ENCODE measurements around the gene RPP14.

RPP14 gene

GRCh38 chr3:58292866-58293265 is 13.2 kb upstream of the RPP14 start:
- FAIRE-seq: no peak

- FAIRE-seq: no peak
Measured at GRCh38 chr3:58293516-58293915, 12.5 kb upstream of the RPP14 start.

- FAIRE-seq: no peak
Measured at GRCh38 chr3:58296269-58296668, 9.8 kb upstream of the RPP14 start.

- FAIRE-seq: no peak
Measured at GRCh38 chr3:58296843-58297242, 9.2 kb upstream of the RPP14 start.

- FAIRE-seq: no peak
Measured at GRCh38 chr3:58298190-58298589, 7.9 kb upstream of the RPP14 start.

DNA sequence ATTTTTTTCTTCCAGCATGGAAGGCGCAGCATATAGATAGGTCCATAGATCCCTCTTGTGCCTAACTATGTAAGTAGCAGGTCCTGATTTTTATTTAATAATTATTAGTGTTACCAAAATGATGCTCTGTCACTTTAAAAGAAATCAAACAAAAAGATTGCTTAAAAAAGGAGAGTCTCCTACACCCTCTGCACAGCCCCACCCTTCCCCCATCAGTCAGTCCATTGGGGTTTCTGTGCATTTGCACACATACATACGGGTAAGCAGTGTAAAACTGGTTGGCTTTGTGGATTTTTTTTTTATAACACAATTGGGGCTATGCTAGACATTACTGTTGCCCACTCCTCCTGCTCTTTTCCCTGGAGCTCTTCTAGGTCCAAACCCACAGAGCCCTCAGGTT is 7.0 kb upstream of the RPP14 start:
- FAIRE-seq: no peak

DNA sequence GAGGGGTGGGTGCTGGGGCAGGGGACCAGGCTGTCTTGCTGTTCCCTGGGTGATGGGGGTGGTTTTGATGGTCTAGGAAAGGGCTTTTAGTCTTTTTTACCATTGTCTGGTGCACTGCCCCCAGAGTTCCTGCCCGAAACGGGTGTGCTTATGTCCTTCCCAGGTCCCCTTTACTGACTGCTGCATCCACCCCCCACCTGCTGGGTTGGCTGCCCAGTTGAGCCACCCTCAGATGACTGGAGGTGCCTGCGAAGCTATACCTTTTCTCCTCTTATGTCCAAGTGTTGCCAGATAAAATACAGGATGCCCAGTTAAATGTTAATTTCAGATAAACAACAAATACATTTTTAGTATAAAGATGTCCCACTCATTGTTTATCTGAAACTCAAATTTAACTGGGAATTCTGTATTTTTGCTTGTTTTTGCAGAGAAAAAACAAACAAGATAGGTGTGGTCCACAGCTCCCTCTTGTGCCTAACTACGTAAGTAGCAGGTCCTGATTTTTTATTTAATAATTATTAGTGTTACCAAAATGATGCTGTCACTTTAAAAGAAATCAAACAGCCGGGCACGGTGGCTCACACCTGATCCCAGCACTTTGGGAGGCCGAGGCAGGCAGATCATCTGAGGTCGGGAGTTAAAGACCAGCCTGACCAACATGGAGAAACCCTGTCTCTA is 6.1 kb upstream of the RPP14 start:
- peak; percentile 99 for FAIRE-seq

DNA sequence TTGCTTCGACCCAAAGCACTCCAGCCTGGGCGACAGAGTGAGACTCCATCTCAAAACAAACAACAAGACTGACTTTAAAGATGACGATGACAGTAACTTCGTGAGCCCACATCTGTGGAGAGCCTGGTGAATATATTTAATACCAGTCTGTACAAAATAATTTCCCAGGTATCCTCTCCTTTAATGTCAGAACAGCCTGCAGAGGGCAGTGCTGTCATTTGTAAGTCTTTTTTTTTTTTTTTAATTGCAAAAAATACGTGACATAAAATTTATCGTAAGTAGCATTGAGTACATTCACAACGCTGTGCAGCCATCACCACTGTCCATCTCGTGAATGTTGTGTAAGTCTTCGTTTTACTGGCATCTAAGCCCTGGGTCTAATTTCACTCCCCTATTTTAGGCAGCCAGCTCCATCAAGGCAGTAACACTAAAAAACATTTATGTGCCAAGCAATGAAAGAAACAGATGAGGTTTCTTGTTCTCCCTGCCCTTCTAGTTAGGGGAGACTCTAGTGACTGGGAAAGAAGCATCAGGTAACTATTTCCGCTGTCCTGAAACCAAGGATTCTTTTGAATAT is 1.7 kb downstream of the RPP14 start:
- peak; percentile 47 for FAIRE-seq

DNA sequence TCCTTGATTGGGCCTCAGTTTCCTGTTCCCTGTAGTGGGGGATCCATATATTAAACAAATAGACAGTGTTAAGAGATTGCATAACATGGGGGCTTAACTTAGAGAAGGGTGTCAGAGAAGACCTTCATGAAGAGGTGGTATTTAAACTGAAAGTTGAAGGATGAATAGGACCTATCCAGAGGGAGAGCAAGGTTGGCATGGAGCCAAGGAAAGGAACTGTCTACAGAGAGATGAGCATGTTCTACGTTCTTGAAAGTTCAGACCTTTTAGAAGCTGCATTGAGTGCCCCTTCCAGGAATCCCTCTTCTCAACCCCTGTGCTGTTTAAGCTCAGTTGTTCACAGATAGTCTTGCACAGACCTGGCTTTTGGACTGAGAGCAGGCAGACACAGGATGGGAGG is 2.7 kb downstream of the RPP14 start:
- FAIRE-seq: no peak

- no peak for FAIRE-seq
Measured at GRCh38 chr3:58317811-58318210, 11.8 kb downstream of the RPP14 start.

- FAIRE-seq: no peak
Measured at GRCh38 chr3:58321791-58322190, 15.7 kb downstream of the RPP14 start.

DNA sequence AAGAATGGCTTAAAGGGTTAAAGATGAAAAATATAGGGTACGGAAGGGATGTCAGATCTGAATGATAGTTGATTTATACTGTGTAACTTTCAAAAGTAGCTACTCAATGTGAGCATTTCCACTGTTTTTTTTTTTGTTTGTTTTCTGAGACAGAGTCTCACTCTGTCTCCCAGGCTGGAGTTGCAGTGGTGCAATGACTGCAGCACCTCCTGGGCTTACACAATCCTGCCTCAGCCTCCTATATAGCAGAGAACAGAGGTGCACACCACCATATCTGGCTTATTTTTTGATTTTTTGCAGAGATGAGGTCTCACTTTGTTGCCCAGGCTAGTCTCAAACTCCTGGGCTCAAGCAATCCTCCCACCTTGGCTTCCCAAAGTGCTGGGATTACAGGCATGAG is 16.7 kb downstream of the RPP14 start:
- FAIRE-seq: no peak

GRCh38 chr3:58323529-58324390 is 17.7 kb downstream of the RPP14 start:
- peak; percentile 99 for FAIRE-seq

DNA sequence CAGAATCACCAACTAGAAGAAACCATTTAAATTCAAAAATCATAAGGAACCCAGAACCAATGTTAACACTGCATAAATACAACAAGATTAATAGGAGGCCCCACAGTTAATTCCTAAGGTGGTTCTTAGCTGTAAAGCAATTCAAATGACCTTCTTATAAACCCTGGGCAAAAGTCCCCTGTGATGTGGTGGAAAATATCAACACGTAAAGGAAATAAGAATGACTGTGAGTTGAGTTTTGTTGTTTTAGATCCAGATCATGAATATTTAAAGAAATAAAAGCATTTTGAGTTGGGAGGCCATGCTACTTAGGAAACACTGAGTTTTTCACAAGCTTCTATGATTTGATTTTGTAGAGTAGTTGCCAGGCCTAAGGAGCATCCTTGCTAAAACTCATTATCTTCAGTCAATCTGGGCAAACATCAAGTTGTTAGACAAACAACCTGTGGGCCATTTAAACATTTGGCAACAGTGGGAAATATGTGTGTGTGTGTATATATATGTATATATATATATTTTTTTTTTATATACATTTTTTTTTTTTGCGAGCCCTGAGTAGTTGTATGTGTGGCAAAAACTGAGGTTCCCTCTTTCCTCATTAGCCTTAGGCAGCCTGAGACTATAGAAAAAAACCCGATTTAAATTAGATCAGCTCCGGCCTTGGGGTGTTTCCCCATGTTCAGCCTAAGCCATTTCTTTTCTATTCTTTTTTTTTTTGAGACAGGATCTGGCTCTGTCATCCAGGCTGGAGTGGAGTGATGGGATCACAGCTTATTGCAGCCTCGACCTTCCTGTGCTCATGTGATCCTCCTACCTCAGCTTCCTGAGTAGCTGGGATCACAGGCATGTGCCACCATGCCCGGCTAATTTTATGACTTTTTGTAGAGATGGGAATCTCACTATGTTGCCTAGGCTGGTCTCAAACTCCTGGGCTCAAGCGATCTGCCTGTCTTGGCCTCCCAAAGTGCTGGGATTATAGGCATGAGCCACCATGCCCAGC is 18.6 kb downstream of the RPP14 start:
- FAIRE-seq: no peak

DNA sequence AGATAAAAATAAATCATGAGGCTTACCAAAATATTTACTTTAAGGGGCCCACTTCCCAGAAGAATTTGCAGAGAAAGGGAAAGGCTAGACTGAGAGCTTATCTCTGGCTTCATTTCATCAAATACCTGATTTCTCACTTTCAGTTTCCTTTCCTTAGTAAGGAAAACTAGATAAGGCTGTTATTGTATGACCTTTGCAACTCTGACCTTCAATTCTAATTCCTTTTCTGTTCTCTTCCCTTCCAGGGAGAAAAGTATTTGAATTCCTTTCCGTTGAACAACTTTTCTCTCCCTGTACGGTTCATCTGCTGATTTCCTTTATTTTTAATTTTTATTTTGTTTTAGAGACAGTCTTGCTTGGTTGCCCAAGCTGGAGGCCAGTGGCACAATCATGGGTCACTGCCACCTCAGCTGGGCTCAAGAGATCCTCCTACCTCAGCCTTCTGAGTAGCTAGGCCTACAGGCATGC is 19.5 kb downstream of the RPP14 start:
- no peak for FAIRE-seq

DNA sequence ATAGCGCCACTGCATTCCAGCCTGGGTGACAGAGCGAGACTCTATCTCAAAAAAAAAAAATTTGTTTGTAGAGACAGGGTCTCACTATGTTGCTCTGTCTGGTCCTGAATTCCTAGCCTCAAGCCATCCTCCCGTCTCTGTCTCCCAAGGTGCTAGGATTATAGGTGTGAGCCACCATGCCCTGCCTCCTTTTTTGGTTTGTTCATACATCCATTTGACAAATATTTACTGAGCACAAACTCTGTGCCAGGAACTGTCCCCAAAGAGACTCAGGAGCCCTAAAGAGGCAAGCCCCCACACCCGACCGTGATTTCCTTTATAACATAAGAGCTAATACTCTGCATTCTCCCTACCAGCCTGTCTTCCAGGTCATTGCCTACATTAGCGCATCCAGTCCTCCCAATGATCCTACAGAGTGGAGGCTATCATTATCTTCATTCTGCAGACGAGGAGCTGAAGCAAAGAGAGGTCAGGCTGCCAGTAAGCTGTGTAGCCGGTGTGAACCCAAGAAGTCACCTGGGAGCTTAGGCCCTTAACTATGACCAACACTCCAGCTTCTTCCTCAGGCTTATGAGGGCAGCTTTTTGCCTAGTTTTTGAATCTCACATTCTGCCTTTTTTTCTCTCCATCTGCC is 20.3 kb downstream of the RPP14 start:
- no peak for FAIRE-seq

DNA sequence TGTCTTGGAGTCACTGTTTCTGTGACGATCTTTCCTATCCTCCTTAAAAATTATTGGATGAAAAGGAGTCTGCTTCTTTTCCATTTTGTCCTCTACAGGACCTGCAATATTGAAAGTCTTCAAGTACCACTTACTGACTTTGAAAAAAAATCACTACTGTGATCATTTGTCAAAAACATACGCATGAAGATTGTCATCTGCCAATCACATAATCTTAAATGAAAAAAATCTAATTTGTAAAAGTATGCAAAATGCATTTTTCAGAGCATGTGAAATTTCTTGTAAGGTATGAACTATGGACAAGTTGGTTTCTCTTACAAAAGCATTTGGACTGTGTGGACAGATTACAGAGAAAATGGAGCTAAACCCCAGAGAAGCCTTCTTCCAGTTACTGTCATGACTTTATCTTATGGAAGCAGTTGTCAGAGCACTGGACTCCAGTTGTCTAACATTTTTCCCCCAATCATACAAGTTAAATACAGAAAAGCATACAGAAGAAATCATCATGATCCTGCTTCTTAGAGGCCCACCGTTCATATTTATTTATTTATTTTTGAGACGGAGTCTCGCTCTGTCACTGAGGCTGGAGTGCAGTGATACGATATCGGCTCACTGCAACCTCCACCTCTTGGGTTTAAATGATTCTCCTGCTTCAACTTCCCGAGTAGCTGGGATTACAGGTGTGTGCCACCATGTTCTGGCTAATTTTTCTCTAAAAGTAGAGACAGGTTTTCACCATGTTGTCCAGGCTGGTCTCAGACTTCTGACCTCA is 23.3 kb downstream of the RPP14 start:
- no peak for FAIRE-seq

- no peak for FAIRE-seq
Measured at GRCh38 chr3:58329922-58330413, 23.9 kb downstream of the RPP14 start.

DNA sequence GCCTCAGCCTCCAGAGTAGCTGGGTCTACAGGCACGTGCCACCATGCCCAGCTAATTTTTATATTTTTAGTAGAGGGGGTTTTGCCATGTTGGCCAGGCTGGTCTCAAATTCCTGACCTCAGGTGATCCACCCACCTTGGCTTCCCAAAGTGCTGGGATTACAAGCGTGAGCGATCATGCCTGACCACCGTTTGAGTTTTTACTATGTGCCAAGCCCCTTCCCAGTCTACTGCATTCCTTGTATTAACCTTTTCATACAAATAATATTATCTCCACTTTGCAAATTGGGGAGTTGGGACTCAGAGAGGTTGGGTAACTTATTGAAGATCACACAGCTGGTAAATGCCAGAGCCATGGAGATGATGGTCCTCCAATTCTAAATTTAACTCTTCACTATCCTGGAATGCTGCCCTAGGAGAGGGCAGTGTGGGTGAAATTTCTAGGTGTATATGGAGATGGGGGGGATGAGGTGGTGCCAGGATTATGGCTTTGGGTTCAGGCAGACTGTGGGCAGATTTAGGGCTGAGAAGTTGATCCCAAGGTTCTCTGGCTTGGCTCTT is 25.6 kb downstream of the RPP14 start:
- FAIRE-seq: no peak

GRCh38 chr3:58332575-58333188 is 26.6 kb downstream of the RPP14 start, which contains the start of gene PXK:
Gene PXK, plus strand, starts transcription at chr3:58332892. Its CDS starts 97 bp downstream, at chr3:58332989.
- no peak for FAIRE-seq
